ENCODE data around the gene DPF3. TPM values are rescaled to one million over a fixed set of nuclear protein-coding genes. Genes with fewer than 3 reads are reported as not detected.

Gene DPF3
- total and polyA plus RNA-seq, 2 of the 13 experiments (the other 11 are each of a cell fraction or from before 2014, with no cell fraction given): 0.09 to 0.60 TPM

- H3K27me3 ChIP-seq (ENCODE audit: control insufficient read depth in 1 of 2, insufficient read depth in 2 of 2, low read length in 2 of 2): no peaks in the 10 kb centered on the region
- no peak overlapping the region for H3K27ac ChIP-seq (ENCODE audit: extremely low read length, insufficient read depth, low read length)
- peaks cover 31% of the 10 kb centered on the region for H3K9me3 ChIP-seq (ENCODE audit: low read length)
- intact Hi-C loops (cut with micrococcal nuclease; ENCODE audit: unreplicated experiment): loop anchor here (1.0 kb wide), 1 partner anchor 147 kb away; no protein-coding TSS in a partner anchor
- no peaks in the 10 kb centered on the region for H3K36me3 ChIP-seq (replicated peaks in 1 of 2; ENCODE audit: control insufficient read depth in 1 of 2, insufficient read depth in 2 of 2, low read length in 2 of 2)
- no peak overlapping the region for H3K4me2 ChIP-seq (ENCODE audit: low read depth, low read length)
- 64% methylated on average over 5 of the region's 5 CpGs for WGBS (ENCODE audit: low lambda C conversion rate)
- H3K79me2 ChIP-seq (ENCODE audit: insufficient read depth, low read length): no peaks in the 10 kb centered on the region
- ATAC-seq (peak; percentile 43; the same call in 2 of the 3 replicates), FAIRE-seq (no peak), DNase-seq (ENCODE audit: low spot score) (no peak)
- TF ChIP-seq ZNF788 (CRISPR knock-in tag; IDR thresholded peaks at IDR 0.05; ENCODE audit: borderline replicate concordance) (no peak), RAD21 (CRISPR knock-in tag; IDR thresholded peaks at IDR 0.05) (peak; percentile 52; the same call in 1 of the 2 replicates), ZNF652 (CRISPR knock-in tag; IDR thresholded peaks at IDR 0.05; ENCODE audit: borderline replicate concordance, low read depth) (no peak), ZNF124 (CRISPR knock-in tag; IDR thresholded peaks at IDR 0.05) (no peak), STAG1 (CRISPR knock-in tag; IDR thresholded peaks at IDR 0.05) (peak; percentile 70), ATF5 (CRISPR knock-in tag; IDR thresholded peaks at IDR 0.05; ENCODE audit: low read depth) (no peak), CTCF (CRISPR knock-in tag; IDR thresholded peaks at IDR 0.05) (peak; percentile 46), CSRNP2 (CRISPR knock-in tag; conservative IDR thresholded peaks at IDR 0.05; ENCODE audit: low read depth) (no peak), CREB3 (CRISPR knock-in tag; IDR thresholded peaks at IDR 0.05) (no peak), SMC3 (IDR thresholded peaks at IDR 0.05; ENCODE audit: low read length) (peak; percentile 44; the same call in 1 of the 2 replicates)
- BruUV-seq (replicated peaks): no TSS peak
- H2AFZ ChIP-seq (ENCODE audit: low read length): no peak overlapping the region
- no peaks in the 10 kb centered on the region for H4K20me1 ChIP-seq (ENCODE audit: insufficient read depth, low read length)
- H3K4me3 ChIP-seq (replicated peaks in 1 of 3; ENCODE audit: insufficient read depth in 1 of 3, low read depth in 2 of 3, low read length in 3 of 3): no peak overlapping the region
- ChIA-PET CTCF (ENCODE audit: low intra/inter-chr PET ratio, low total read pairs) (interaction anchor here (2.6 kb wide), 1 partner anchor 146 kb away, joined by 18 read pairs; no protein-coding TSS in a partner anchor), POLR2A (no interaction called here)
- in situ Hi-C loops (cut with HindIII; ENCODE audit: extremely low pct_ligation_motif_present, low pct_unique_long_range_greater_than_20kb): no loop called here
- H3K9ac ChIP-seq (ENCODE audit: insufficient read depth, low read depth, low read length): no peak overlapping the region
- no peaks in the 10 kb centered on the region for H3K4me1 ChIP-seq (ENCODE audit: insufficient read depth, low read length)
Observed at GRCh38 chr14:72758420-72758819, 135.5 kb downstream of the DPF3 start.
